PC-3 (cell line): ENCODE measurements around the gene PTPRF. TPM values are rescaled to one million over a fixed set of nuclear protein-coding genes. Genes with fewer than 3 reads are reported as not detected.
"Not testable (repeated sequence)": the region's sequence is repeated elsewhere in the genome, so short reads cannot be mapped to it uniquely, and the experiment has no call there.

Source experiments
- ATAC-seq: fragments of 200-7000 bp; cut with Tn5 transposase; 2 replicates; pipeline ENCODE4 v1.9.1; 2020; ENCODE audit warnings: mild to moderate bottlenecking, moderate library complexity
- BruUV-seq: library from RNA; stranded (reverse); fragments of 400-500 nt; replicated peaks from 2 replicates; lab custom pipeline; 2021; lab: Mats Ljungman, UMichigan
- CTCF ChIA-PET: fragments of 300-600 bp; sonication (Branson Sonifier 250); formaldehyde crosslinking; loops from one replicate; lab custom pipeline; 2022; ENCODE audit warnings: antibody characterized with exemption; lab: Charles Lee
- POLR2A ChIA-PET: fragments of 300-600 bp; sonication (Branson Sonifier 250); formaldehyde crosslinking; loops from one replicate; lab custom pipeline; 2022; ENCODE audit warnings: antibody characterized with exemption; ENCODE audit not compliant: unreplicated experiment; lab: Charles Lee
- DNase-seq: peaks from one replicate; pipeline ENCODE4 v3.0.0-alpha.2; 2015
- H2AFZ ChIP-seq: fragments of 300-600 bp; sonication (generic); 2 replicates; pipeline ENCODE4 v1.6.0; 2016; ENCODE audit warnings: antibody characterized with exemption, low read length
- H3F3A ChIP-seq: fragments of 300-600 bp; sonication (generic); one replicate; pipeline ENCODE4 v1.6.0; 2017; ENCODE audit warnings: antibody characterized with exemption, low read length, control low read depth, mild to moderate bottlenecking; ENCODE audit not compliant: unreplicated experiment
- H3K27ac ChIP-seq: fragments of 300-600 bp; sonication (generic); 2 replicates; pipeline ENCODE4 v1.5.1; 2016; ENCODE audit warnings: mild to moderate bottlenecking, low read length
- H3K27me3 ChIP-seq: fragments of 300-600 bp; sonication (generic); 2 replicates; pipeline ENCODE4 v1.6.1; 2016; ENCODE audit warnings: low read length, mixed read lengths
- H3K36me3 ChIP-seq: fragments of 300-600 bp; sonication (generic); 2 replicates; pipeline ENCODE4 v1.6.1; 2016; ENCODE audit warnings: low read depth, mixed run types, low read length, mixed read lengths
- H3K4me1 ChIP-seq: fragments of 300-600 bp; sonication (generic); 2 replicates; pipeline ENCODE4 v1.5.1; 2016; ENCODE audit warnings: low read length; ENCODE audit not compliant: insufficient read depth
- H3K4me2 ChIP-seq: fragments of 300-600 bp; sonication (generic); 2 replicates; pipeline ENCODE4 v1.6.0; 2016; ENCODE audit warnings: low read length
- H3K4me3 ChIP-seq: fragments of 300-600 bp; sonication (generic); 2 replicates; pipeline ENCODE4 v1.5.1; 2016; ENCODE audit warnings: mild to moderate bottlenecking, low read length, mixed read lengths
- H3K79me2 ChIP-seq: fragments of 300-600 bp; sonication (generic); 2 replicates; pipeline ENCODE4 v1.6.1; 2017; ENCODE audit warnings: low read length, mixed read lengths
- H3K9ac ChIP-seq: fragments of 300-600 bp; sonication (generic); 2 replicates; pipeline ENCODE4 v1.6.0; 2016; ENCODE audit warnings: mild to moderate bottlenecking, low read length
- H3K9me2 ChIP-seq: fragments of 300-600 bp; sonication (generic); replicated peaks from 2 replicates; pipeline ENCODE4 v1.6.1; 2016; ENCODE audit warnings: mixed run types, low read length, mixed read lengths
- H3K9me3 ChIP-seq: fragments of 300-600 bp; sonication (generic); 2 replicates; pipeline ENCODE4 v1.6.1; 2016; ENCODE audit warnings: low read length, mixed read lengths
- H4K20me1 ChIP-seq: fragments of 300-600 bp; sonication (generic); 2 replicates; pipeline ENCODE4 v1.6.1; 2016; ENCODE audit warnings: low read length, mixed read lengths
- CTCF ChIP-seq: fragments of 300-600 bp; sonication (generic); conservative IDR thresholded peaks from 2 replicates; pipeline ENCODE4 v1.5.1; 2017; ENCODE audit warnings: antibody characterized with exemption, low read depth, mild to moderate bottlenecking, low read length
- EZH2 ChIP-seq: fragments of 300-600 bp; sonication (generic); IDR thresholded peaks from one replicate; pipeline ENCODE4 v1.6.1; 2017; ENCODE audit warnings: antibody characterized with exemption, mild to moderate bottlenecking, low read length; ENCODE audit not compliant: unreplicated experiment
- EZH2phosphoT487 ChIP-seq: fragments of 300-600 bp; sonication (generic); IDR thresholded peaks from 2 replicates; pipeline ENCODE4 v1.6.1; 2018; ENCODE audit warnings: mild to moderate bottlenecking, antibody characterized with exemption, low read length, borderline replicate concordance
- intact Hi-C: fragments of 100-400 bp; cut with micrococcal nuclease; formaldehyde crosslinking; loops from 2 replicates; pipeline ENCODE4 v1.9.0; 2023
- total RNA-seq: library from RNA; depleted of rRNA; stranded (reverse); fragments of >200 nt; gene quantifications from 2 replicates; pipeline ENCODE4 v1.2.3, GENCODE V29; 2014

Gene PTPRF
- total RNA-seq, 1 experiment from 2014 or later: 67.4 TPM

GRCh38 chr1:43495204-43495603 is 35.5 kb upstream of the PTPRF start:
- CTCF ChIA-PET: no interaction called here
- Histone ChIP-seq H3K4me2 (no peak overlapping the region), H3K27ac (no peak overlapping the region), H3K9me2 (no peaks in the 10 kb centered on the region), H2AFZ (no peak overlapping the region), H3K9me3 (0 out of 2 replicates have a peak, but pooled peaks cover 4% of the 10 kb centered on the region), H3F3A (no peaks in the 10 kb centered on the region), H4K20me1 (no peaks in the 10 kb centered on the region), H3K27me3 (no peaks in the 10 kb centered on the region), H3K9ac (no peak overlapping the region), H3K4me3 (no peak overlapping the region), H3K4me1 (peaks cover 22% of the 10 kb centered on the region), H3K79me2 (no peaks in the 10 kb centered on the region), H3K36me3 (no peaks in the 10 kb centered on the region)
- ATAC-seq (no peak), DNase-seq (no peak)
- no TSS peak for BruUV-seq
- no peak for TF ChIP-seq EZH2phosphoT487
- no peak for TF ChIP-seq CTCF
- no peak for TF ChIP-seq EZH2
- POLR2A ChIA-PET: no interaction called here
- intact Hi-C loops: no loop called here

- Histone ChIP-seq H3K4me3 (no peak overlapping the region), H3K27ac (no peak overlapping the region), H3F3A (no peaks in the 10 kb centered on the region), H4K20me1 (no peaks in the 10 kb centered on the region), H2AFZ (no peak overlapping the region), H3K9me3 (no peaks in the 10 kb centered on the region), H3K36me3 (no peaks in the 10 kb centered on the region), H3K9ac (no peak overlapping the region), H3K9me2 (no peaks in the 10 kb centered on the region), H3K79me2 (no peaks in the 10 kb centered on the region), H3K4me1 (no peaks in the 10 kb centered on the region), H3K4me2 (no peak overlapping the region), H3K27me3 (no peaks in the 10 kb centered on the region)
- no TSS peak for BruUV-seq
- CTCF ChIA-PET: no interaction called here
- ATAC-seq (no peak), DNase-seq (no peak)
- TF ChIP-seq EZH2: no peak
- no peak for TF ChIP-seq CTCF
- no peak for TF ChIP-seq EZH2phosphoT487
- intact Hi-C loops: no loop called here
- POLR2A ChIA-PET: no interaction called here
Observed at GRCh38 chr1:43499898-43500297, 30.8 kb upstream of the PTPRF start.

GRCh38 chr1:43501806-43502205 is 28.9 kb upstream of the PTPRF start:
- H3K9me3 ChIP-seq, CTCF ChIA-PET, H3K36me3 ChIP-seq, POLR2A ChIA-PET, H2AFZ ChIP-seq, H3K4me2 ChIP-seq, H3F3A ChIP-seq, ATAC-seq, H3K4me3 ChIP-seq, H3K4me1 ChIP-seq, DNase-seq, H4K20me1 ChIP-seq, intact Hi-C loops, H3K9me2 ChIP-seq, H3K79me2 ChIP-seq, H3K9ac ChIP-seq, H3K27me3 ChIP-seq, H3K27ac ChIP-seq, BruUV-seq: not testable (repeated sequence)
